GM12872 (cell line): Measurements from ENCODE around the gene ITGAV.

ENCODE experiments used
- TF ChIP-seq, protein P1 (sequence below): IDR thresholded peaks from 3 replicates; pipeline ENCODE4 v1.5.1; 2011; ENCODE audit warnings: low read depth, mild to moderate bottlenecking, low read length, moderate library complexity; ENCODE audit not compliant: insufficient read depth

ITGAV gene

DNA sequence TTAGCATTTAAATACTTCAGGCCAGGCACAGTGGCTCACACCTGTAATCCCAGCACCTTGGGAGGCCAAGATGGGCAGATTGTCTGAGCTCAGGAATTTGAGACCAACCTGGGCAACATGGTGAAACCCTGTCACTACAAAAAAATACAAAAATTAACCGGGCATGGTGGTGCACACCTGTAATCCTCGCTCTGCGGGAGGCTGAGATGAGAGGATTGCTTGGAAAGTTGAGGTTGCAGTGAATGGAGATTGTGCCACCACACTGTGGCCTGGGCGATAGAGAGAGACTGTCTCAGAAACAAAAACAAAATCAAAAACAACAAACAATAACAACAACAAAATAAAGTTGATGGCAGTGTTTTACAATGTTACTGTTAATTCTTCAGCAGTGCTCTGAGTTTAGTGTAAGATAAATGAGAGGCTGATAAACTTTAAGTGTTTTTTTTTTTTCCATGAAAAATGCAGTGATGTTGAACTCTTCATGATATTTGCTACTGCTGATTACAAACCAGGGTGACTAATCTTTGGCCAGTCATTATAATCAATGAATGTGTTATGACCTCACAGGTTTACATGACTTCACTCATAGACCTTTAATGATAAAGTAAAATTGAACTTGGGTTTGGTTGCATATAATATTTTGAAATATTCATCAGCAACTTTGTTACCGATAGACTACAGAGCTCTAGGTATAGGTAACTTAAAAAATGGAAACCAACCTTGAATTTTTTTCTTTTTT, 2.5 kb downstream of the ITGAV start:
- TF ChIP-seq, protein P1, sequence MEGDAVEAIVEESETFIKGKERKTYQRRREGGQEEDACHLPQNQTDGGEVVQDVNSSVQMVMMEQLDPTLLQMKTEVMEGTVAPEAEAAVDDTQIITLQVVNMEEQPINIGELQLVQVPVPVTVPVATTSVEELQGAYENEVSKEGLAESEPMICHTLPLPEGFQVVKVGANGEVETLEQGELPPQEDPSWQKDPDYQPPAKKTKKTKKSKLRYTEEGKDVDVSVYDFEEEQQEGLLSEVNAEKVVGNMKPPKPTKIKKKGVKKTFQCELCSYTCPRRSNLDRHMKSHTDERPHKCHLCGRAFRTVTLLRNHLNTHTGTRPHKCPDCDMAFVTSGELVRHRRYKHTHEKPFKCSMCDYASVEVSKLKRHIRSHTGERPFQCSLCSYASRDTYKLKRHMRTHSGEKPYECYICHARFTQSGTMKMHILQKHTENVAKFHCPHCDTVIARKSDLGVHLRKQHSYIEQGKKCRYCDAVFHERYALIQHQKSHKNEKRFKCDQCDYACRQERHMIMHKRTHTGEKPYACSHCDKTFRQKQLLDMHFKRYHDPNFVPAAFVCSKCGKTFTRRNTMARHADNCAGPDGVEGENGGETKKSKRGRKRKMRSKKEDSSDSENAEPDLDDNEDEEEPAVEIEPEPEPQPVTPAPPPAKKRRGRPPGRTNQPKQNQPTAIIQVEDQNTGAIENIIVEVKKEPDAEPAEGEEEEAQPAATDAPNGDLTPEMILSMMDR: no peak

DNA sequence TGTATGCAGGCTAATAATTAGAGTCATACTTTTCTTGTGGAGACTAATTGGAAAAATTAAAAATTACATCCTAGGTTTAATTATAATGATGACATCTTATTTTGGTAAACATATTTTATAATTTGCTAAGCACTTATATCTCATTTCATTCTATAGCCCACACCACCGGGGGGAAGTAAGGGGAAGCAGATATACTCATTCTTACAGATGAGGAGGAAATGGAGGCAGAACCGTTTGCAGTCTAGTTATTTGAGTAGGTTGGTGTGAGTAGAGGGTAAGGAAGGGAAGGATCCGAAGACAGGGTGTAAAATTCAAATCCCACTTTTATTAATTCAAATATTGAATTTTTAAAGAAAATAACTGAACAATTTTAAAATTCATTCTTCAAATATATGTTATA, 3.7 kb downstream of the ITGAV start:
- TF ChIP-seq, protein P1: no peak

DNA sequence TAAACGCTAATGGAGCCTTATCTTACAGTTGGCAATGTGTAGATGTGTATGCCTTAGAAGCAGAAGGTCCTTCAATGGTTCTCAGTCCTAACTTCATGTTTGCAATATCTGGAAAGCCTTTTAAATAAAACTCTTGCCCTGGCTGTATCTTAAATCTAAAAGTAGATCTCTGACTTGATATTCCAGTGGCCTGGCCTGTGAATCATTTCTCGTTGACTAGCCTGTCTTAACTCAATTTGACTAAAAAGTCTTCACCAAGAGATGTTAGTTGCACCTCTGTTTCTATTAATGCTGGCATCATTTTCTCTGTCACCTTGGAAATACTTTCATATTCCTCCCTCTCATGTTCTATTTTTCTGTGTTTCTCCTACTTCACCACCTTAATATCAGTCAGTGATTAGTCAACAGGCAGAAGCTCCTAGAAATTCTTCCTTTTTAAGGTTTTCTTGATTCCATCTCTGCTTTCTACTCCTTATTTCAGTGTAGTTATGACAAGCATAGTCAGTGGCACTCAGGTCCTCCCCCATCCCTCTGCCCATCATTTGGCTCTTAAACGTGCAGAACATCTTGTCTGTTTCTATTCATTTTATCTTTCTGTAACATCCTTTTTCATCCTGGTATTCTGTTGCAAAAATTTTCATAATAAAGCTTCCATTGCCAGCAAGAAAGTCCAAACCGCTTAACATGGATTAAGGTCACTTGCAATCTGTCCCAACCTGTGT, 4.3 kb downstream of the ITGAV start:
- TF ChIP-seq, protein P1: no peak

DNA sequence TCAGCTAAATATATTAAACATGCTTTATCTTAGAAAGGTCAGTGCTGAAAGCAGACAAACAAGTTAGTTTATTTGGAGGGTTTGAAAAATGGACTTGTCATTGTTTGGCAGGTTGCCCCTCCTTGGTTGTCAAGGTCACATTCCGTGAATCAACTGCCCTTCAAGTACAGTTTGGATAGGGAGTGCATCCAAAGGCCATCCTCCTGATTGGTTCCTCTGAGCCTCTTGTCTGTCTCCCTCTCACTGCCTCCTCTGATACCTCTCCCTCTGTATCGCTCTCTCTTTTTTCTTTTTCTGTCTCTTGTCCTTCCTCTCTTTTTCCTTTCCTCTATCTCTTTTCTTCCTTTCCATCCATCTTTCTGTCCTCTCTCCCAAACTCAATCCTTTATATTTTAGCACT, 5.4 kb downstream of the ITGAV start:
- TF ChIP-seq, protein P1: no peak

DNA sequence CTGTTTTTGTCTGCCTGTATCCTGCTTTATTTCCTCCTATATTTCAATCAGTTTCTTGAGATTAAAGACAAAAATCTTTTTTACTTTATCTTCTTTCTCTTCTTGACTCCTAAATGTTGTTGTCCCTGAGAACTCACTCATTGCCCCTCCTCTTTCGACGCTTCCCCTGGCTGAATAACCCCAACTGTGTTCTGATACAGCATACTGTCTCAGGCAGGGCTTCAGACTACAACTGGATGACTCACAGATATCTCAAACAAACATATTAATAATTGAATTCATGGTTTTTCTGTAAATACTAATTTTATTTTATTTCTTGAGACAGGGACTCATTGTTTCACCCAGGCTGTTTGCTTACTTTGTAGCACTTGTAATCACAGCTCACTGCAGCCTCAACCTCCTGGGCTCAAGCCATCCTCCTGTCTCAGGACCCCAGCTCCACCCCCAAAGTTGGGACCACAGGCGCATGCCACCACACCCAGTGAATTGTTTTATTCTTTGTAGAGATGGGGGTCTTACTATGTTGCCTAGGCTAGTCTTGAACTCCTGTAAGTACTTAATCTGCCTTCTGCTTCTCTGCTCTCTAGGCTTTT, 9.4 kb downstream of the ITGAV start:
- TF ChIP-seq, protein P1: no peak

DNA sequence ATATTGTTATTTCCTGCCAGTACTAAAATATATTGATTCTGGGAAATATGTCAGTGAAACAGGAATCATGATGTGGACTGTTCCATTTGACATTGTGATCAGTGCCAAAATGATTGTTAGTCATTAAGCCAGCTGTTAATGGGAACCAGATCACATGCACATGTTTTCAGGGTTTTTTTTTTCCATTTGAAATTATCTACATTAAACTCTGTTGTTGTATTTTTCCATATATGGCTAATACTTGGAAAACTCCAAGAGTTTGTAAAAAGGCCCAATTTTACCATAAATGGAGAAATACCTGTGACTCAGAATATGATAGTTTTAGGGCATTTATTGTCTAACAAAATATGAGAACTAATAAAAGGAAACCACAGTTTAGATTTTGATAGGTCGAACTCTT, 13.4 kb downstream of the ITGAV start:
- TF ChIP-seq, protein P1: no peak

DNA sequence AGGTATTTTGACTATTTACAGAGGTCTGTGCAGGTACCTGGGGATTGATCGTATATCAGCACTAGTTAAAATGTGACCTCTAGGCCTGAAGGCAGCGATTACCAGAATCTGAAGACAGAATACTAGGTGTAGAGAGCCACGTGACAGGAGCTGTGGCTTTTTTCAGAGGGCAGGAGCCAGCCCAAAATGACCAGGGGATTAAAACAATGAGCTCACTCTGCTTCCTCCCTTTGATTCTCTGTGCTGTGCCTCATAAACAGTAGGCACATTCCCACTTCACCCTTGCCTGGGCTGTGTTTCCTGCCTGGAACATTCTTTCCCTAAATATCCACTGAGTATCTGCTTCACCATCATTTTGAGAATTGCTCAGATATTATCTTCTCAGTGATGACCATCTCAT, 15.2 kb downstream of the ITGAV start:
- TF ChIP-seq, protein P1: no peak
